Measurements from ENCODE around the gene AKAP1.

GRCh38 chr17:57080718-57081117, 4.3 kb upstream of the AKAP1 start:
- TF ChIP-seq, protein P1, sequence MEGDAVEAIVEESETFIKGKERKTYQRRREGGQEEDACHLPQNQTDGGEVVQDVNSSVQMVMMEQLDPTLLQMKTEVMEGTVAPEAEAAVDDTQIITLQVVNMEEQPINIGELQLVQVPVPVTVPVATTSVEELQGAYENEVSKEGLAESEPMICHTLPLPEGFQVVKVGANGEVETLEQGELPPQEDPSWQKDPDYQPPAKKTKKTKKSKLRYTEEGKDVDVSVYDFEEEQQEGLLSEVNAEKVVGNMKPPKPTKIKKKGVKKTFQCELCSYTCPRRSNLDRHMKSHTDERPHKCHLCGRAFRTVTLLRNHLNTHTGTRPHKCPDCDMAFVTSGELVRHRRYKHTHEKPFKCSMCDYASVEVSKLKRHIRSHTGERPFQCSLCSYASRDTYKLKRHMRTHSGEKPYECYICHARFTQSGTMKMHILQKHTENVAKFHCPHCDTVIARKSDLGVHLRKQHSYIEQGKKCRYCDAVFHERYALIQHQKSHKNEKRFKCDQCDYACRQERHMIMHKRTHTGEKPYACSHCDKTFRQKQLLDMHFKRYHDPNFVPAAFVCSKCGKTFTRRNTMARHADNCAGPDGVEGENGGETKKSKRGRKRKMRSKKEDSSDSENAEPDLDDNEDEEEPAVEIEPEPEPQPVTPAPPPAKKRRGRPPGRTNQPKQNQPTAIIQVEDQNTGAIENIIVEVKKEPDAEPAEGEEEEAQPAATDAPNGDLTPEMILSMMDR (IDR thresholded peaks at IDR 0.05), result no peak
- no peak for TF ChIP-seq EP300 (IDR thresholded peaks at IDR 0.05)
- TF ChIP-seq POLR2A (IDR thresholded peaks at IDR 0.05), result no peak
- no peak for TF ChIP-seq POLR2AphosphoS5 (IDR thresholded peaks at IDR 0.05)

All from gastroesophageal sphincter (tissue), 3 donors.